Kidney glomerular epithelial cell (primary cell): ENCODE data around the gene PCSK4.
"Not testable (repeated sequence)": the region's sequence is repeated elsewhere in the genome, so short reads cannot be mapped to it uniquely, and the experiment has no call there.

Source experiments
- DNase-seq: peaks from one replicate; lab custom pipeline; 2025; lab: John Stamatoyannopoulos, UW

The PCSK4 gene

GRCh38 chr19:1522061-1522460, 31.9 kb upstream of the PCSK4 start:
- DNase-seq, result no peak

- no peak for DNase-seq
Measured at GRCh38 chr19:1521636-1522035, 31.5 kb upstream of the PCSK4 start.

- DNase-seq, result no peak
Measured at GRCh38 chr19:1520203-1520780, 30.1 kb upstream of the PCSK4 start.

- DNase-seq, result not testable (repeated sequence)
Measured at GRCh38 chr19:1519802-1520201, 29.7 kb upstream of the PCSK4 start.

GRCh38 chr19:1518471-1518870, 28.3 kb upstream of the PCSK4 start:
- no peak for DNase-seq

GRCh38 chr19:1516395-1516753, 26.2 kb upstream of the PCSK4 start:
- DNase-seq, result no peak

- no peak for DNase-seq
Measured at GRCh38 chr19:1514986-1515721, 25.0 kb upstream of the PCSK4 start.

- DNase-seq, result no peak
Measured at GRCh38 chr19:1514295-1514661, 24.1 kb upstream of the PCSK4 start.

- DNase-seq, result no peak
Measured at GRCh38 chr19:1513499-1514294, 23.5 kb upstream of the PCSK4 start.

- DNase-seq, result no peak
Measured at GRCh38 chr19:1512671-1513498, 22.7 kb upstream of the PCSK4 start, which contains the start of gene ADAMTSL5. Gene ADAMTSL5 (minus strand): TSS chr19:1513019. CDS start chr19:1510943, 2,076 bp downstream.

GRCh38 chr19:1511318-1512317, 21.5 kb upstream of the PCSK4 start:
- DNase-seq, result no peak

GRCh38 chr19:1510807-1511206, 20.7 kb upstream of the PCSK4 start:
- no peak for DNase-seq

- DNase-seq, result no peak
Measured at GRCh38 chr19:1510442-1510806, 20.3 kb upstream of the PCSK4 start.

- no peak for DNase-seq
Measured at GRCh38 chr19:1509602-1510441, 19.7 kb upstream of the PCSK4 start.

- DNase-seq, result no peak
Measured at GRCh38 chr19:1508507-1508856, 18.3 kb upstream of the PCSK4 start.

GRCh38 chr19:1507763-1508506, 17.8 kb upstream of the PCSK4 start:
- peak; percentile 83 for DNase-seq

- DNase-seq, result no peak
Measured at GRCh38 chr19:1507192-1507660, 17.1 kb upstream of the PCSK4 start.

GRCh38 chr19:1505991-1506881, 16.1 kb upstream of the PCSK4 start:
- DNase-seq, result no peak
